Measurements from ENCODE around the gene POLR1B.
A peak's percentile ranks its signal among the peaks of the same experiment; 100 is the strongest.
"Not testable (repeated sequence)": the region's sequence is repeated elsewhere in the genome, so short reads cannot be mapped to it uniquely, and the experiment has no call there.

Gene POLR1B

DNA sequence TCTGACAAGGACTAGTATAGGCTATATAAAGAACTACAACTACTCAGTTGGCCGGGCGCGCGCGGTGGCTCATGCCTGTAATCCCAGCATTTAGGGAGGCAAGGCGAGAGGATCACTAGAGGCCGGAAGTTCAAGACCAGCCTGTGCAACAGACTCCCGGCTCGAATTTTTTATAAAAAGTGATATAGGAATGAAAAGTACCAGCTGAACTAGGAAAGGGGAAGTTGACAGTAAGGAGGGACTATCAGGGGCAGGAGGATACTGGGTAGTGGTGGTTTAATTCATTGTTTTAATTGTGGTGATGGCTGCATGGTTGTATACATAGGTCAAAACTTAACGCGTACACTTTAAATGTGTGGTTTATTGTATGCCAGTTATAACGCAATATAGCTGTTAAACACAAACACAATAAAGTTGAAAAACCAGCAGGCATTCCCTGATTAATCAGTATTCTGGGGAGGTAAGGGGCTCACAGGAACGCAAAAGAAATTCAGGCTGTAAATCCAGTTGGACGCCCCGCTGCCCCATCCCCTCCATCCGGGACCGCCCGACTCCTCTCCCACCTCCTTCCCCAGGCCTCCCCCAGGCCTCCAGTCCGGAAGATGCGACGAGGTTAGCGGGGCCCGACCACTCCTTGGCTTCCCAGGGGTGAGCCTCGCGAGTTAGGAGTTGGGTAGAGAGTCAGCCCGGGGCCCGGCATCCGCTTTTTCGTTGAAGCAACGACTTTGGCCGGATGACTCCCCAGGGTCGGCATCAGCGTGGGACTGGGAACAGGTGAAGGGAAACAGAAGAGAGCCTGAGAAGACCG is 746 bp upstream of the POLR1B start:
- DNase-seq = peak; percentile 20 to 73

DNA sequence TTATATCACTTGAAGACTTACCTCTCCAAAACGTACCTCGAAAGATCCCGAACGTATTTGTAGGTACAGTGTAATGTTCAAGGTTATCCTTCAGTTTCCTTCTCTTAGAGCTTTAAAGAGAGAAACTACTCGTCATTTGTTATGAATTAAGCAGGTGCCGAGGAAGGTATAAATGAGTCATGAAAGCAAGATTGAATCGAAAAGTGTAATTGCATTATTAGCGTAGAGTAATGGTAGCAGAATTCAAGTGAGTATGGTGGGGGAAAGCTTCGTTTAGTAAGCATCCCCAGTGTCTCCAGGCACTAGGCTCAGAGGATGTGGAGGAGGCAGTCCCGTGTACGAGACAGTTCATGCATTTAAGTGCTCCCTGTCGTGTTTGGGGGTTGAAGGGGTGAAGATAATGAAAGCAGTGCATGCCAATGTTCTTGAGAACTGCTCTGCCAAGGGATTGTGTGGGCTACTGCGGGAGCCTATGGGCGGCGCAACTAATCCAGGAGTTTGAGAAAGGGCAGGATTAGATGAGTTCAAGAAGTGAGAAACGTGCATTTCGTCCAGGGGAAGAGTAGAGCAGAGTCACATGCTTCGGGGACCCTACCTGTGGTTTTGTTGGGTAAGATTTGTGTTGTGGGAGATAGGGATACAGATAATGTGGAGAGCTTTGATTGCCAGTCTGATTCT is 858 bp downstream of the POLR1B start:
- DNase-seq = peak; percentile 17 to 24

- DNase-seq = no peak
Observed at GRCh38 chr2:112547333-112547732, 5.1 kb downstream of the POLR1B start.

DNA sequence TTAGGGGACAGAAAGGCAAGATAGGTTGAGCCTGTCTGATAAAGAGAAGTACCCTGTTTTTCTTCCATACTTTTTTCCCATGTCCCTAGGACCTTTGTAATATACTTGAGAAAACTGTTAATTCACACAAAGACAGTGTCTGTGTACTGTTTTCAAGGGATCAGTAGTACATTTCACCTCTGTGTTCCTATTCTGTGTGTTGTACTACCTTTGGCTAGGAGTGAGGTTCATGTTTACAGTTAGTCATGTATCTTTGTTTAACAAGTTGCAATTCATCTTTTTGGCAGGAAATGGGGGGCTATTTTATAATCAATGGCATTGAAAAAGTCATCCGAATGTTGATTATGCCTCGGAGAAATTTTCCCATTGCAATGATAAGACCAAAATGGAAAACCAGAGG is 6.7 kb downstream of the POLR1B start:
- DNase-seq = no peak

DNA sequence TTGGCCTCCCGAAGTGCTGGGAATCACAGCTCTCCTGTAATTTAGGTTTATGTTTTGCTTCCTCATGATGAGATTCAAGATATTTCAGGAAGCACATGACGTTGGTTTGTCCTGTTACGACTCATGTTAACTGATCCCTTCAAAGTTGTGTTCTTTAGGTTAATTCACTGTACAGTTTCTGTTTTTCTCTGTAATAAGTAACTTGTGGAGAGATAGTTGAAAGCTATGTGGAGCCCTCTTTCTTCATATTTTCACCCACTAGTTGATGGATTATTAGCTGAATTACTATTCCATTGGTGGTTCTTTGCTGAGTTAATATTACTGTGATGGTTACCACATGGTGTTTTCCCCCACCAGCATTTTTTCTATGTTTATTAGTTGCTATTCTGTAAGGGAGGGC is 23.8 kb downstream of the POLR1B start:
- DNase-seq = no peak

GRCh38 chr2:112566508-112566907 is 24.2 kb downstream of the POLR1B start:
- not testable (repeated sequence) for DNase-seq

GRCh38 chr2:112572005-112572404 is 29.7 kb downstream of the POLR1B start:
- no peak for DNase-seq

GRCh38 chr2:112577756-112578155 is 35.5 kb downstream of the POLR1B start:
- DNase-seq = no peak

GRCh38 chr2:112579241-112579640 is 37.0 kb downstream of the POLR1B start:
- no peak for DNase-seq

- DNase-seq = no peak
Observed at GRCh38 chr2:112580084-112580483, 37.8 kb downstream of the POLR1B start.

GRCh38 chr2:112582314-112582746 is 40.1 kb downstream of the POLR1B start:
- DNase-seq = peak; percentile 17 to 24

DNA sequence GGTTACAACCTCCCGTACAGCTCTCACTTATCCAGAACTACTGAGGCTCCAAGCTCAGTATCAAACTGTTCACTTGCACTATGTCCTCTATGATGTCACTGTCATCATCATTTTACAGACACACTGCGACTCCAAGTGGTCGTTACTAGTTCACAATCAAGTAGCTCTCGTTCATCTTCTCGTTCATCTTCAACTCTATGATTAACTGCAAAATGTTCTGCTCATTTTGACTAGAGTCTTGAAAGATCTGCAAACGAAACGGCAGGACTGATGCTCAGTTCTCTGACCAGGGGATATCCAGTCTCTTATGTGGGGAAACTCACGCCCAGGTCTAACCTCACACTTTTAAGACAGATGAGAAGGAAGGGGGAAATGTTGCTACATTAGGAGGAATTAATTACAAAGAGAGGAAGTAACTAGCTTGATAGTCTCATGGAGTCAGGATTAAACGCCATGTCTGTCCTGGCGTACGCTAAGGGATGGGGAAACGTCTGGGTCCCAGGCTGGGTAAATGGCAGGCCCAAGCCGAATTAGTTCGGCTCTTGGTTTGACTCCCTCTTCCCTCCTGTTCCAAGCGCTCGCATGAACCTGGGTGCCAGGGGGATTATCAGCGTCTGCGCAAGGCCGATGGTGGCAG is 41.4 kb downstream of the POLR1B start:
- no peak for DNase-seq

DNA sequence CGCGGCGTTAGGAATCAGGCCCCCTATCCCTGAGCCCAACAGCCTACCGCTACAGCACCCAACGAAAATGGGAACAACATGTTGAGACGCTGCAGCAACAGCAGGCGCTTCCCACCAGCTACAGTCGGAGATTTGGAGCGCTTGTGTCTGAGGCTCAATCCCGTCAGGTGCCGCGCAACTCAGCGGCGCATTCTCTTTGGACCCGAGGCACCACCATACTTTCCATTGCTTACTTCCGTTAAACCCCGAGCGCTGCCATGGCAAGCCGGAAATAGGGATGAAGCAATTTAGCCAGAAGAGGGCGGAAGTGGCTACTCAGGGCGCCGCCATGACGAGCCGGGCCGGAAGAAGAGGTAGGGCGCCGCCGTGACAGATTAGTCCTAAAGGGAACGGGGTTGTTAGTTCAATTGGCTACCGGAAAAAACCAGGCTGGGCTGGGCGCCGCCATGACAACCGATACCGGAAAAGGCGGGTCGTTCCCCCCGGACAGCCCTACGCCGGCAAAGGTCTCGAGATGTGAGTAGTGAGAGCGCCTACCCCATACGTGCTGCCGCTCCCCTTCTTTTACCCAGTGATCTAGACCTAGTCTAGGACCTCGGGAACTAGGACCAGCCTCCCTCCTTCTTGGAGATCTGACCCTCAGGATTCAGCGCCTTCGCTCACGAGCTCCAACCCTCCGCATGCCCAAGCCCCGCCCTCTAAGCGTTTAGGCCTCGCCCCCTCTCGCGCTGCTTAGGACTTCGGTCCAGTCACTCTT is 42.0 kb downstream of the POLR1B start, which contains the start of gene CHCHD5:
TSS of gene CHCHD5 (plus strand) at position 476 of the 757 bp plus-strand sequence. CDS start at position 515, 39 bp downstream.
- DNase-seq = peak; percentile 90 to 93

DNA sequence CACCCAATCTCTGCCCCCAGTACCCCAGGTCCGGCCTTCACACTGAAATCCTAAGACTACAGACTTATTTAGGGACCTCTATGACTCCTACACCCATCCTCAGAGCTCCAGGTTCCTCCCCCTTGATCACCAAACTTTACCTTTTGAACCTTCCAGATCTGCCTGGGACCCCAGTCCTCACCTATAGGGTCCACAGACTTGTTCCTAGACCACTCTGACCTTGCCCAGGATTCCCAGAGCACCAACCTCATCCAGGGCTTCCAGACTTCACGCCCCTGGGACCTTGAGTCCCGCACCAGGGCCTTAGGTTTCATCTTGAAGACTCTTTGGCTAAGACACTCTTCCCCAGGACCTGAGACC is 42.6 kb downstream of the POLR1B start:
- peak in 1 of 2 experiments; percentile 8 for DNase-seq

DNA sequence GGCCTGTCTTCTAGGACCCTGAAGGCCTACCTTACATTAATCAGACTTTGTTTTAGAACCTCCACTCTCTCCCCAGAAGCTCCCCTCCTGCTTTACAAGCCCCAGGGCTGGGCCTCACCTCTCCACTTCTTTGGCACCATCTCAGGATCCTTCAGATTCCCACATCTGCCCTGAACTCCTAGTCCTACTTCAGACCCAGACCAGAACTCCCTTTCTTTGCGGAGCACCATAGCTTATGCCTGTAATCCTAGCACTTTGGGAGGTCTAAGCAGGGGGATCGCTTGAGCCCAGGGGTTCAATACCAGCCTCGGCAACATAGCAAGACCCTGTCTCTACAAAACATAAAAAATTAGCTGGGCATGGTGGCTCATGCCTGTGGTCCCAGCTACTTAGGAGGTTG is 43.1 kb downstream of the POLR1B start:
- DNase-seq = no peak

GRCh38 chr2:112585873-112586464 is 43.7 kb downstream of the POLR1B start:
- no peak for DNase-seq

DNA sequence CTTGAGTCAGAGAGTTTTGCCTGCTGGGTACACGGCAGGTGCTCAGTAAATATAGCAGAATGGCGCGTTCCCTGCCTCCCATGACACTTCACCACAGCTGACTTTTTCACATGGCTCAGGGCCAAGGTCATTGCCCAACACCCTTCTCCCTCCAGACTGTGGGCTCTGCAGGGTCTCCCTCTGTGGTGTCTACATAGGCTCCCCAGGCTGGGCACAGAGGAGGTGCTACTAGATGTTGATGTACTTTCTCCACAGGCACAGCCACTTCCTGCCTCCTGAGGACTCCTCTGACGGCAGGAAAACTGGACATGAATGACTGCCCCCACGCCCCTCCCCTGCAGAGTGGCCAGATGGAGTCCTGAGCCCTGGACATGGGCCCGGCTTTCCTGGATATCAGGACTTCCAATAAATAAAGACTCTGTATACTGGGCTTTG is 46.4 kb downstream of the POLR1B start:
- no peak for DNase-seq

DNA sequence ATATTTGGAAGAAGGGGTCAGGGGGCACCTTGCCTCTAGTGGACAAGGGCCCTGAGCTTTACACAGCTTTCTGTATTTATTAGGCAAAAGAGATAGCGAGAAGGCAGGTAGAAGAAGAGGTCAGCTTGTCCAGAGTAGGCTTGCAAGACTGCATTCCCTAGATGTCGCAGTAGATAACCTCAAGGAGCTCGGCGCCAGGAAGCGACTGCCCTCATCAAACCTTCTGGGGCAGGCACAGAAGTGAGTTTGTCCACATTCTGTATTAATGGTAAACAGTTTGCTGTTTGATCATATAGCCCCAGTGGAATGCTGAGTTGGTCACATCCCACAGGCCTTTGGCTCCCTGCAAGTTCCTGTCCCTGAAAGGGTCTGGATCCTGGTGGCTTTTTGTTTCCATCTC is 49.1 kb downstream of the POLR1B start:
- DNase-seq = no peak

- DNase-seq = no peak
Observed at GRCh38 chr2:112593736-112594135, 51.5 kb downstream of the POLR1B start.

GRCh38 chr2:112597537-112598322 is 55.5 kb downstream of the POLR1B start:
- DNase-seq = no peak

DNA sequence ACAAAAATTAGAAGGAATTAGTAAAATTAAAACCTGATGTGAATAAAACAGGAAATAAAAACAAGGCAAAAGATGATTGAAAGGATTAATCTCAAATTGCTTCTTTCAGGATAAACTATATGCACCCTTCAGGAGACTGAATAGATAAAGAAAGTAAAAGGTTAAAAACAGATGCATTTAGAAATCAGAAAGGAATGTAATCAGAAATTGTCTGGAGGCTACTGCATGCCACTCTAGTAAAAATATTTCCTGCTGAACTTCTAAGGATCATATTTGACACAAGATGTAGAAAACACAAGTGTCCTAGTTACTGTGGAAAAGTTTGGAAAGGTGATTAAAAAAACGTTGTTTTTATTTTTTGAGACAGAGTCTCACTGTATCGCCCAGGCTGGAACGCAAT is 58.4 kb downstream of the POLR1B start:
- DNase-seq = no peak

- DNase-seq = no peak
Observed at GRCh38 chr2:112601754-112602153, 59.5 kb downstream of the POLR1B start.

Measured in activated CD4-positive, alpha-beta T cell treated with anti-CD3 and anti-CD28 coated beads, Interleukin-2, amount 50 U/mL, for 48 hours (primary cell).